NCI-H82 treated with DMSO at 0.1 percent for 48 hours (cell line): ENCODE data around the gene PTGDR2.
"Not testable (repeated sequence)": the region's sequence is repeated elsewhere in the genome, so short reads cannot be mapped to it uniquely, and the experiment has no call there.

Source experiments
- DNase-seq: peaks from one replicate; lab custom pipeline; 2025; ENCODE audit not compliant: unreplicated experiment; lab: John Stamatoyannopoulos, UW

The PTGDR2 gene

GRCh38 chr11:60842668-60843600 is 12.8 kb downstream of the PTGDR2 start:
- peak; percentile 43 for DNase-seq

DNA sequence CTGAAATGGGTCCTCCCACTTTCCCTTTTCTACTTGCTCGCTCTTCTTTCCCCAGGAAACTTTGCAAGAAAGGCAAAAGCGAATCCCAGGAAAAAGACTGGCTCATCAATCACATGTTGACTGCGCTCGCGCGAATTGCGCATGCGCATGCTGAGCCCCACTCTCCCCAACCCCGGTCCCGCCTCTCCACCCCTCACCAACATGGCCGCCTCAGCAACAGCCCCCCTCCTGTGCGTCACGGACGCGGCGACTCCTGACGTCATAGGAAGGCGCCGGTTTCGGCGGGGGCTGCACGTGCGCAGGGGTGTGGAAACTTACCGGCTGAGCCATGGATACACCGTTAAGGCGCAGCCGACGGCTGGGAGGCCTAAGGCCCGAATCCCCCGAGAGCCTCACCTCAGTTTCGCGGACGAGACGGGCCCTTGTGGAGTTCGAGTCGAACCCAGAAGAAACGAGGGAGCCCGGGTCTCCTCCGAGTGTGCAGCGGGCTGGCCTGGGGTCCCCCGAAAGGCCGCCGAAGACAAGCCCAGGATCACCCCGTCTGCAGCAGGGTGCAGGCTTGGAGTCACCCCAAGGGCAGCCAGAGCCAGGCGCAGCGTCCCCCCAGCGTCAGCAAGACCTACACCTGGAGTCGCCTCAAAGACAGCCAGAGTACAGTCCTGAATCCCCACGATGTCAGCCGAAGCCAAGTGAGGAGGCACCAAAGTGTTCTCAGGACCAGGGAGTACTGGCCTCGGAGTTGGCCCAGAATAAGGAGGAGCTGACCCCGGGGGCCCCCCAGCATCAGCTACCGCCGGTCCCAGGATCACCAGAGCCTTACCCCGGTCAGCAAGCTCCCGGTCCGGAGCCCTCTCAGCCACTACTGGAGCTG is 13.7 kb downstream of the PTGDR2 start, which contains the start of gene CCDC86:
Gene CCDC86, plus strand, starts transcription at position 317 of the 871 bp plus-strand sequence. Its CDS starts 12 bp downstream, at position 329.
- peak; percentile 64 for DNase-seq

DNA sequence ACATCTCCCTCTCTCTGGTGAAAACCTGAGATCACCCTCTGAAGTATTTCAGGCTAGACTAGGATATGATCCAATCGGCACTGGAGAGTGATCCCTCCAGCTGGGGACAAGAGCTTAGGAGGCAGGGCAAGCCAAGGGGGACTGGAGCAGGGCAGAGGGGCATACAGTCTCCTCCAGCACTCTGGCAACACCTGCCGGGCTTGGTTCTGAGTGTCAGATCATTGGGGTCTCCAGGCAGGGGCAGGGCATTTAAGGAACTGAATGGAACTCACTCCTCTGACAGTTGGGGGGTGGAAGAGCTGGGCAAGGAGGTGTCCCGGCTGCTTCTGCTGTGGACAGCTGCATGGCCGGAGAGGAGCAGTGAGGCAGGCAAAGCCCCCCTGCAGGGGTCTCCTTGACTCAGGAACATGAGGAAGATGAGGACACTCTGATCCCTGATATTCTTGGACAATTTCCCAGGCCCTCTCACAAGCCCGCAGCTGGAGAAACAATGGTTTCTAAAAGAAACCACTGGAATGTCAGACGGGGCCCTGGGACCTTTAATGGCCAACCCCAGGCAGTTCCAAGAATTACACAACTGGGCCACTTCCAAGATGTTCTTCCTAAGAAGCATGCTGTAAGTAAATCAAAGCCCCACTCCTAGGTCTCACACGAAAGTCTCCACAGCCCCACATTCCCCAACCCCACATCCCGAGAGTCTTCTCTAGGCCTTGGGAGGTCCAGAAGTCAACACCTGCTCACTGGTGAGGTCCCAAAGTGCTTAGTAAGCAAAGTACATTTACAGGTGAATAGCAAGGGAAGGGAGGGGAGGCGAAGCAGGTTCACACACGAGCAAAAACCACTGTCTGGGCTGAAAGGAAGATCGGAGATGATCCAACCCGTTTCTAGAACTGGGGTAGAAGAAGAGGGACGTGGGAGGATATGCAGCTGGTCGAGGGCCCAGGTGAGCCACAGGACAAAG is 15.0 kb downstream of the PTGDR2 start:
- DNase-seq, result no peak

DNA sequence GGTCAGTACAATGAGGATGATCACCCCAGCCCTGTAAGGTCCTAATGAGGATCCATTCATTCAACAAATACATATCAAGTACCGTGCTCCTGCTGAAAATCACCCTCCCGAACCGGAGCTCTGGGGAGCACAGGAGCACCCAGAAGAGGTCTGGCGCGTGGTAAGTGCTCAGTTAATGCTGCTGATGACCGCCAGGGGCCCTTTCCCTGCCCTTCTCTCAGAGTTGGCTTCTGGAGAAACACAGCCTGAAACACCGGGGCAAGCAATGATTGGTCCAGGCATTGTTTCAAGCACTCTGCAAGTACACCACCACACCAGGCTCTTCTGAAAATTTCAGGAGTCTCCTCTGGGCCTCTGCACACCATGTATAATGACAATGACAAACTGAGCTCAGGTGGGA is 17.6 kb downstream of the PTGDR2 start:
- no peak for DNase-seq

- DNase-seq, result no peak
These were observed 18.8 kb downstream of the PTGDR2 start for GRCh38 chr11:60836866-60837515.

- no peak for DNase-seq
These were observed 20.3 kb downstream of the PTGDR2 start for GRCh38 chr11:60835534-60835846.

DNA sequence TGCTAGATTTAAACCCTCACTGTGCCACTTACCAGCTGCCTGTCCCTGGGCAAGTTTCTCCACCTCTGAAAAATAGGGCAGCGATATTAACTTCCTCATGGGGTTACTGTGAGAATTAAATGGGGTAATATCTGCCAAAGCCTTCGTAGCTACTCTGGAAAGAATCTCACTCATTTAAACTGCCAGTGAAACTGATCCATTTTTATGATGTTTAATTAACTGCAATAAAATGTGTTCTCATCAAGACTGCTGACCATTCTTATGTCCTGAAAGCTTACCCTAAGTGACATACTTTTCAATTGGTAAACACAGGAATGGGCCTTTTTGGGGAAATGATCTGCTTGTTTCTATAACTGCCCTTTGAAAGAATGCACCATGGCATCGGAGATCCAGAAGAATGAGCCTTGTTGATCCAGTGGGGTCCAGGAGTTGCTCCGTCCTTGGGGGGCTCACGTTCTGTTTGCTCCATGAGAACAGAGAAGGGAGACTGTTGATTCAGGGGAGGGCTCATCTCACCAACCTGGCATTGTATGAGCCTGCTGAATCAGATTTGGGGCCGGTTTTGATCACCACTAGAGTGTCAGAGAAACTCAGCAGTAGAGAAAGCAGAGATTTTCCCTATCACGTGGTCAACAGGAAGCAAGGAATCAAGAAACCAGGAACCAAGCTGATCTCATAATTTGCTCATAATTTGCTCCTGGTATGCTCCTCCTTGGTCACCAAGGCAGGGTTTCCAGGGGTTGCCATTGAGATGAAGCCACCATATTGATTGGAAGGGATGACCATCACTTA is 20.8 kb downstream of the PTGDR2 start:
- no peak for DNase-seq

DNA sequence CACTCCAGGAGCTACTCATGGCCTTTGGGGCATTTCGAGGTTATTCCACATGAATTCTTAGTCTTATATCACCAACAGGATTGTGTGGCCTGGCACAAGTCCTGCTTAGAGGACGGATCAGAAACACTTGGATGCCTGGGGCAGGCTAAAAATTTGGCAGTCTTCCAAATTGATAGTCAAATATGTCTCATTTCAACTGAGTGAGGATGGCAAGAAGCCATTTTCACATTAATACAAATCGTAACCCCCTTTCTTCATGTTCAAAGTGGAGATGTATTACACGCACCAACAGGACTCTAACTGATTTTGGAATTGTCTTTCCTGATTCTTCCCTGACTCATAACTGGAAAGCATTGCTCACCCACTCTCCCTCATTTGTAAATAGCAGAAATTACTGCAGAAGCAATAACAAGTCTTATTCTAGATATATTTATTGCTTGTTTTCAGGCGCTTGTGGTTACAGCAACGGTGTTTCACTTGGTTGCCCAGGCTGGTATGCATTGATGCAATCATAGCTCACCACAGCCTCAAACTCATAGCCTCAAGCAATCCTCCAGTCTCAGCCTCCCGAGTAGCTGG is 24.2 kb downstream of the PTGDR2 start:
- DNase-seq, result no peak

DNA sequence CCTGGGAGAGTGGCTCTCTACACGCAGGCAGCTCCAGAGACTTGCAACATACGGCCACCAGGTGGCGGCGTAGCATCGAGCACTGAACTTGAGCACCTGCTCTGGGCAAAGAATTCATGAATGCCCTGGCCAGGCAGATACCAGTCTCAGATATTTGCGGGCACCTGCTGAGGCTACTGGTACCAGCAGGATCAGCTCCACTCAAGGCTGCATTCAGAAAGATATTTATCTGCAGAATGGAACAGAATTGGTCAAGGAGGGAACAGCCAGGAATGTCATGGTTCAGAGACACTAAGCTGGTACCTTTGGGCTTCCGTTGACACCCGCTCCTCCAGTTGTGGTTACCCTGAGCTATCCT is 24.6 kb downstream of the PTGDR2 start:
- DNase-seq, result peak; percentile 45

GRCh38 chr11:60830478-60831142 is 25.1 kb downstream of the PTGDR2 start:
- no peak for DNase-seq

GRCh38 chr11:60825790-60826189 is 30.0 kb downstream of the PTGDR2 start:
- DNase-seq, result no peak

GRCh38 chr11:60825118-60825517 is 30.6 kb downstream of the PTGDR2 start:
- DNase-seq, result no peak

DNA sequence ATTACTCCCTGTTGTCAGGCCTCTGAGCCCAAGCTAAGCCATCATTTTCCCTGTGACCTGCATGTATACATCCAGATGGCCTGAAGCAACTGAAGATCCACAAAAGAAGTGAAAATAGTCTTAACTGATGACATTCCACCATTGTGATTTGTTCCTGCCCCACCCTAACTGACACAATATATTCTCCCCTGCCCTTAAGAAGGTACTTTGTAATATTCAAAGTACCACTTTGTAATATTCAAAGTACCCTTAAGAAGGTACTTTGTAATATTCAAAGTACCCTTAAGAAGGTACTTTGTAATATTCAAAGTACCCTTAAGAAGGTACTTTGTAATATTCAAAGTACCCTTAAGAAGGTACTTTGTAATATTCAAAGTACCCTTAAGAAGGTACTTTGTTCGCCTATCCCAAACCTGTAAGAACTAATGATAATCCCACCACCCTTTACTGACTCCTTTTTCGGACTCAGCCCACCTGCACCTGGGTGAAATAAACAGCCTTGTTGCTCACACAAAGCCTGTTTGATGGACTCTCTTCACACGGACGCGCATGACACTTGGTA is 31.9 kb downstream of the PTGDR2 start:
- DNase-seq, result not testable (repeated sequence)

GRCh38 chr11:60821827-60822599 is 33.7 kb downstream of the PTGDR2 start:
- DNase-seq, result no peak

DNA sequence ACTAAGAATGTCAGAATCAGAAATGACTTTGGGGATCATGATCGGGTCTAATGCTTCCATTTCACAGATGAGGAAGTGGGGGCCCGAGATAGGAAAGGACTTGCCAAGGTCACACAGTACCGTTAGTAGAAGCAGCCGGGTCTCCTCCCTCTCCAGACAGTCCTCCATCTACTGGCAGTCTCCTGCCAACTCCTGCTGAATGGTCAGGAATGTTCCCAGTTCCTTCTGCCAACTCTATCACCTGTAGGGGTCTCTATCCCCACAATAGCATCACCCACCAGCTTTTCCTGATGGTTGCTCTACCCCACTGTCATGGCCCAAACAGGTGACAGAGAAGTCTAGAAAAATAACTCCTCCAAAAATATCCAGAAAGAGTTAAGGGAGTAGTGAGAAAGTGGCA is 37.7 kb downstream of the PTGDR2 start:
- no peak for DNase-seq

GRCh38 chr11:60816590-60817157 is 39.1 kb downstream of the PTGDR2 start:
- no peak for DNase-seq

DNA sequence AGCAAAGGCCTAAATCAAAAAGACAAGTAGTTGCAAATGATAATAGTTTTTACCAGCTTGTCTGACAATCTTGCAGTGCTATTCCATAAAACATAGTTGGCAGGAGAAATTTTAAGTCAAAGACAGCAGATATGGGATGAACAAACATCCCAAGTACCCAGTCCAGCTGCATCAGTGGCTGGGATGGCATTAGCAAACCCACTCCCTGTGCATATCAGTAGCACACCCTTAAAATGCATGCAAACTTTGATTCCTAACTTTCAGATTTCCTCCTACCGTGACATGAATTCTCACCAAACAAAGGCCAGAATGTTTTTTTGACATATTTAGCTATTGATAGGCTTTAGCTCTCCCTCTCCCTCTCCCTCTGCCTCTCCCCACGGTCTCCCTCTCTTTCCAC is 41.6 kb downstream of the PTGDR2 start:
- no peak for DNase-seq
